A549 (cell line): ENCODE results near the gene PTPRH. TPM values are rescaled to one million over a fixed set of nuclear protein-coding genes. Genes with fewer than 3 reads are reported as not detected.

Experiments
- ATAC-seq, 2 experiments: fragments of 200-7000 bp in 1 of 2; fragments of >200 bp in 1 of 2; cut with Nextera tagmentation in 1 of 2; cut with Tn5 transposase in 1 of 2; 3 replicates each; pipeline versions ENCODE4 v1.8.0 to v1.9.1; 2018 to 2020; ENCODE audit warnings: mild to moderate bottlenecking in 1 of 2, moderate library complexity in 1 of 2
- CTCF ChIA-PET: fragments of 300-600 bp; sonication (Branson Sonifier 250); formaldehyde crosslinking; extraction: SDS; loops from one replicate; lab custom pipeline; 2021; ENCODE audit warnings: antibody characterized with exemption, inconsistent platforms; lab: Yijun Ruan, JAX
- POLR2A ChIA-PET: fragments of 350-600 bp; formaldehyde crosslinking; extraction: SDS; loops from one replicate; lab custom pipeline; 2021; ENCODE audit warnings: antibody characterized with exemption, inconsistent platforms; lab: Yijun Ruan, JAX
- DNase-seq, 2 experiments: peaks; one replicate each; pipeline versions ENCODE4 v3.0.0 to v3.0.0-alpha.2; 2011 to 2016; ENCODE audit warnings: low read depth in 1 of 2, low spot score in 1 of 2
- FAIRE-seq: peaks from 2 replicates; lab custom pipeline; 2011; peaks lifted over from hg19 to GRCh38; lab: Jason Lieb, UNC
- H3K27ac ChIP-seq, 2 experiments: fragments of >200 bp; sonication (Bioruptor Twin); formaldehyde crosslinking; 3 replicates each; pipeline ENCODE4 v1.5.1; 2016 to 2017
- H3K4me1 ChIP-seq: fragments of >200 bp; sonication (Bioruptor Twin); formaldehyde crosslinking; 3 replicates; pipeline ENCODE4 v1.6.1; 2016
- H3K4me2 ChIP-seq: fragments of >200 bp; sonication (Bioruptor Twin); formaldehyde crosslinking; 3 replicates; pipeline ENCODE4 v1.6.1; 2016
- H3K4me3 ChIP-seq: fragments of >200 bp; sonication (Bioruptor Twin); formaldehyde crosslinking; 3 replicates; pipeline ENCODE4 v1.5.1; 2016
- H3K9me3 ChIP-seq: fragments of >200 bp; sonication (Bioruptor Twin); formaldehyde crosslinking; 3 replicates; pipeline ENCODE4 v1.6.1; 2016
- ATOH8 ChIP-seq: fragments of 250-450 bp; sonication (Bioruptor Pico); IDR thresholded peaks from 2 replicates; pipeline ENCODE4 v1.5.0; 2020; ENCODE audit warnings: low read depth, mild to moderate bottlenecking, moderate library complexity
- CHD4 ChIP-seq: fragments of 200-600 bp; sonication (generic); IDR thresholded peaks from 2 replicates; pipeline ENCODE4 v1.6.1; 2016; ENCODE audit warnings: antibody characterized with exemption, mild to moderate bottlenecking, borderline replicate concordance
- CTCF ChIP-seq: fragments of >200 bp; sonication (Bioruptor Twin); formaldehyde crosslinking; IDR thresholded peaks from 3 replicates; pipeline ENCODE4 v1.5.1; 2016
- EHMT2 ChIP-seq: fragments of 200-600 bp; sonication (generic); IDR thresholded peaks from 2 replicates; pipeline ENCODE4 v1.6.1; 2016; ENCODE audit warnings: antibody characterized with exemption, low read depth, mild to moderate bottlenecking, moderate library complexity
- ELK1 ChIP-seq: fragments of 150-350 bp; IDR thresholded peaks from 2 replicates; pipeline ENCODE4 v1.6.1; 2014; ENCODE audit warnings: low read depth, mild to moderate bottlenecking, low read length
- FOSB ChIP-seq: fragments of 250-450 bp; sonication (Bioruptor Pico); IDR thresholded peaks from 2 replicates; pipeline ENCODE4 v1.5.0; 2020; ENCODE audit warnings: mild to moderate bottlenecking, moderate library complexity
- HDAC2 ChIP-seq: fragments of 200-600 bp; sonication (generic); IDR thresholded peaks from 2 replicates; pipeline ENCODE4 v1.6.1; 2016
- HOXB13 ChIP-seq: fragments of 250-450 bp; sonication (Bioruptor Pico); IDR thresholded peaks from 2 replicates; pipeline ENCODE4 v1.5.0; 2020; ENCODE audit warnings: low read depth, mild to moderate bottlenecking, moderate library complexity
- HOXB5 ChIP-seq: fragments of 250-450 bp; sonication (Bioruptor Pico); IDR thresholded peaks from 2 replicates; pipeline ENCODE4 v1.5.0; 2020; ENCODE audit warnings: mild to moderate bottlenecking, moderate library complexity
- JUN ChIP-seq, 2 experiments: fragments of >200 bp; sonication (Bioruptor Twin); formaldehyde crosslinking; IDR thresholded peaks; 2 replicates in 1 of 2; 3 replicates in 1 of 2; pipeline ENCODE4 v1.6.1; 2016 to 2017
- KDM5A ChIP-seq: fragments of 200-600 bp; sonication (generic); IDR thresholded peaks from 2 replicates; pipeline ENCODE4 v1.6.1; 2016; ENCODE audit warnings: antibody characterized with exemption, mild to moderate bottlenecking
- MAFK ChIP-seq: fragments of 450-650 bp; IDR thresholded peaks from 2 replicates; pipeline ENCODE4 v1.6.1; 2014; ENCODE audit not compliant: partially characterized antibody
- MAZ ChIP-seq: fragments of 150-350 bp; IDR thresholded peaks from 2 replicates; pipeline ENCODE4 v1.6.1; 2014; ENCODE audit warnings: antibody characterized with exemption, low read depth, low read length, borderline replicate concordance
- MYC ChIP-seq: IDR thresholded peaks from 2 replicates; pipeline ENCODE4 v1.6.1; 2012; ENCODE audit warnings: mild to moderate bottlenecking, inconsistent platforms, low read length, improper control_type of control experiment, borderline replicate concordance
- NFE2L2 ChIP-seq: fragments of 150-350 bp; conservative IDR thresholded peaks from 2 replicates; pipeline ENCODE4 v1.6.1; 2014; ENCODE audit warnings: low read length
- PHF8 ChIP-seq: fragments of 200-600 bp; sonication (generic); IDR thresholded peaks from 2 replicates; pipeline ENCODE4 v1.6.1; 2016; ENCODE audit warnings: low read depth, mild to moderate bottlenecking, antibody characterized with exemption, moderate library complexity, borderline replicate concordance
- RAD21 ChIP-seq, 2 experiments: fragments of >200 bp in 1 of 2; sonication (Bioruptor Twin) in 1 of 2; formaldehyde crosslinking in 1 of 2; IDR thresholded peaks in 1 of 2; conservative IDR thresholded peaks in 1 of 2; 2 replicates in 1 of 2; 3 replicates in 1 of 2; pipeline ENCODE4 v1.6.1; 2012 to 2018; ENCODE audit warnings: inconsistent platforms in 1 of 2
- RARB ChIP-seq: fragments of 250-450 bp; sonication (Bioruptor Pico); IDR thresholded peaks from 2 replicates; pipeline ENCODE4 v1.8.0; 2021; ENCODE audit warnings: mild to moderate bottlenecking, moderate library complexity
- RCOR1 ChIP-seq: fragments of 150-350 bp; IDR thresholded peaks from 2 replicates; pipeline ENCODE4 v1.6.1; 2014; ENCODE audit warnings: antibody characterized with exemption, low read length, low read depth
- RFX5 ChIP-seq: fragments of 450-650 bp; IDR thresholded peaks from 2 replicates; pipeline ENCODE4 v1.7.1; 2014; ENCODE audit warnings: antibody characterized with exemption, mild to moderate bottlenecking, moderate library complexity
- SMC3 ChIP-seq: fragments of >200 bp; sonication (Bioruptor Twin); formaldehyde crosslinking; IDR thresholded peaks from 3 replicates; pipeline ENCODE4 v1.6.1; 2018; ENCODE audit warnings: inconsistent platforms
- TP53 ChIP-seq: fragments of 250-450 bp; sonication (Bioruptor Pico); IDR thresholded peaks from 2 replicates; pipeline ENCODE4 v1.5.0; 2021; ENCODE audit warnings: mild to moderate bottlenecking, moderate library complexity
- ZFP36 ChIP-seq: fragments of 450-650 bp; IDR thresholded peaks from 2 replicates; pipeline ENCODE4 v1.6.1; 2014; ENCODE audit warnings: borderline replicate concordance; ENCODE audit not compliant: partially characterized antibody
- WGBS: methylation state at CpG from one replicate; pipeline ENCODE4 v1.1.6; 2017; ENCODE audit errors: missing lambda C conversion rate; 5-methylcytosine and 5-hydroxymethylcytosine counted together
- polyA plus RNA-seq, 4 experiments: library from polyadenylated mRNA; depleted of rRNA in 3 of 4; stranded (reverse); fragments of >200 nt; fragmentation: RNase III in 1 of 4; extraction: RNeasy Plus Mini Kit Qiagen cat#74134 plus additional on column Dnase treatment in 1 of 4; gene quantifications; 2 replicates in 3 of 4; 3 replicates in 1 of 4; pipeline ENCODE4 v1.2.3, GENCODE V29; 2011 to 2017
- TF ChIP-seq, protein P1 (sequence below): fragments of >200 bp; sonication (Bioruptor Twin); formaldehyde crosslinking; IDR thresholded peaks from 2 replicates; pipeline ENCODE4 v1.6.1; 2016
- TF ChIP-seq, protein P2 (sequence below): fragments of 250-450 bp; sonication (Bioruptor Pico); IDR thresholded peaks from 2 replicates; pipeline ENCODE4 v1.5.0; 2021; ENCODE audit warnings: mild to moderate bottlenecking, moderate library complexity, borderline replicate concordance
- TF ChIP-seq, protein P3 (sequence below): IDR thresholded peaks from 2 replicates; pipeline ENCODE4 v1.6.1; 2012; ENCODE audit warnings: low read depth, borderline replicate concordance

The PTPRH gene
- polyA plus RNA-seq, 2 of the 4 experiments (the other 2 are of a cell fraction) = 1.6 to 4.2 TPM

GRCh38 chr19:55141696-55142095 is 67.6 kb downstream of the PTPRH start:
- CTCF ChIA-PET = interaction anchor here (0.6 to 6.5 kb wide), 99 partner anchors 10 to 513 kb away, joined by 3 to 123 read pairs (median 5); partner anchors contain the start of genes DNAAF3, GARIN5B, HSPBP1 and KMT5C
- Histone ChIP-seq H3K4me2 (peak overlapping the region; percentile 53; the same call in 2 of the 3 replicates), H3K4me1 (peaks cover 8% of the 10 kb centered on the region; the same call in 1 of the 3 replicates), H3K4me3 (no peak overlapping the region), H3K27ac (peak overlapping the region in 1 of 2 experiments; percentile 53; a peak in 2 of 6 replicates), H3K9me3 (no peaks in the 10 kb centered on the region)
- ATAC-seq = no peak
- FAIRE-seq = no peak
- no peak for DNase-seq
- TF ChIP-seq, protein P1, sequence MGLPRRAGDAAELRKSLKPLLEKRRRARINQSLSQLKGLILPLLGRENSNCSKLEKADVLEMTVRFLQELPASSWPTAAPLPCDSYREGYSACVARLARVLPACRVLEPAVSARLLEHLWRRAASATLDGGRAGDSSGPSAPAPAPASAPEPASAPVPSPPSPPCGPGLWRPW = no peak
- no peak for TF ChIP-seq TP53 (CRISPR knock-in tag)
- no peak for TF ChIP-seq ZFP36
- no peak for TF ChIP-seq ELK1
- no peak for TF ChIP-seq RAD21 (conservative IDR thresholded peaks at IDR 0.05 in 1 of 2, IDR thresholded peaks at IDR 0.05 in 1 of 2)
- no peak for TF ChIP-seq EHMT2
- no peak for TF ChIP-seq RARB (CRISPR knock-in tag)
- TF ChIP-seq HDAC2 = no peak
- no peak for TF ChIP-seq JUN (IDR thresholded peaks at IDR 0.05)
- no peak for TF ChIP-seq MAFK
- TF ChIP-seq, protein P2, sequence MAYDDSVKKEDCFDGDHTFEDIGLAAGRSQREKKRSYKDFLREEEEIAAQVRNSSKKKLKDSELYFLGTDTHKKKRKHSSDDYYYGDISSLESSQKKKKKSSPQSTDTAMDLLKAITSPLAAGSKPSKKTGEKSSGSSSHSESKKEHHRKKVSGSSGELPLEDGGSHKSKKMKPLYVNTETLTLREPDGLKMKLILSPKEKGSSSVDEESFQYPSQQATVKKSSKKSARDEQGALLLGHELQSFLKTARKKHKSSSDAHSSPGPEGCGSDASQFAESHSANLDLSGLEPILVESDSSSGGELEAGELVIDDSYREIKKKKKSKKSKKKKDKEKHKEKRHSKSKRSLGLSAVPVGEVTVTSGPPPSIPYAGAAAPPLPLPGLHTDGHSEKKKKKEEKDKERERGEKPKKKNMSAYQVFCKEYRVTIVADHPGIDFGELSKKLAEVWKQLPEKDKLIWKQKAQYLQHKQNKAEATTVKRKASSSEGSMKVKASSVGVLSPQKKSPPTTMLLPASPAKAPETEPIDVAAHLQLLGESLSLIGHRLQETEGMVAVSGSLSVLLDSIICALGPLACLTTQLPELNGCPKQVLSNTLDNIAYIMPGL (CRISPR knock-in tag) = no peak
- TF ChIP-seq CTCF = no peak
- TF ChIP-seq ATOH8 (CRISPR knock-in tag) = no peak
- TF ChIP-seq RFX5 = no peak
- no peak for TF ChIP-seq SMC3
- 66% methylated on average over 21 of the region's 21 CpGs for WGBS
- POLR2A ChIA-PET = interaction anchor here (0.7 to 1.2 kb wide), 10 partner anchors 18 to 458 kb away, joined by 3 to 12 read pairs (median 3); partner anchors contain the start of genes FIZ1, PPP1R12C and UBE2S

DNA sequence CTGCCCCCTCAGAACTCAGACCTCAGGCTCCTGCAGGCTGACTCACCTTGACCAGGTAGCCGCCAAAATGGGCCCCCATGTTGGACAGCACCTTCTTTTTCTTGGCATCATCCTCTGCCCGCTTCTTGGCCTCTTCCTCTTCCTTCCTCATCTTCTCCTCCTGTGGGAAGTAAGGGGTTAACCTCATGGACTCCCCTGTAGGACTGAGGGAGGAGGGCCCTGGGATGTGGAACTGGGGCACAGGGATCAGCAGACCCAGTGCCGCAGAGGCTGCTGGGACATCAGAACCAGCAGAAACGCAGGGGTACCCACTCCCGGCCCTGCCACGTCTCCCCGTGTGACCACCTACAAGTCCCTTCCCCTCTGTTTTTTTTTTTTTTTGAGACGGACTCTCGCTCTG is 71.4 kb downstream of the PTPRH start:
- POLR2A ChIA-PET = no interaction called here
- Histone ChIP-seq H3K27ac (no peak overlapping the region), H3K4me3 (no peak overlapping the region), H3K4me2 (no peak overlapping the region), H3K9me3 (no peaks in the 10 kb centered on the region), H3K4me1 (no peaks in the 10 kb centered on the region)
- 88% methylated on average over 9 of the region's 9 CpGs for WGBS
- FAIRE-seq (no peak), ATAC-seq (no peak), DNase-seq (no peak)
- CTCF ChIA-PET = interaction anchor here (2.4 to 2.9 kb wide), 2 partner anchors 9 to 366 kb away, joined by 14 read pairs; no protein-coding TSS in a partner anchor
- TF ChIP-seq ELK1 (no peak), KDM5A (no peak), MAZ (no peak), RCOR1 (no peak), CHD4 (no peak), NFE2L2 (no peak), PHF8 (no peak), RFX5 (no peak), HOXB5 (CRISPR knock-in tag) (no peak), HOXB13 (CRISPR knock-in tag) (no peak), MYC (no peak), FOSB (no peak), RAD21 (conservative IDR thresholded peaks at IDR 0.05 in 1 of 2, IDR thresholded peaks at IDR 0.05 in 1 of 2) (no peak)
- TF ChIP-seq, protein P3, sequence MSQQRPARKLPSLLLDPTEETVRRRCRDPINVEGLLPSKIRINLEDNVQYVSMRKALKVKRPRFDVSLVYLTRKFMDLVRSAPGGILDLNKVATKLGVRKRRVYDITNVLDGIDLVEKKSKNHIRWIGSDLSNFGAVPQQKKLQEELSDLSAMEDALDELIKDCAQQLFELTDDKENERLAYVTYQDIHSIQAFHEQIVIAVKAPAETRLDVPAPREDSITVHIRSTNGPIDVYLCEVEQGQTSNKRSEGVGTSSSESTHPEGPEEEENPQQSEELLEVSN = no peak
- TF ChIP-seq, protein P1 = no peak
